Measurements from ENCODE around the gene KCNJ11. TPM values are rescaled to one million over a fixed set of nuclear protein-coding genes. Genes with fewer than 3 reads are reported as not detected.

Gene KCNJ11
- total and polyA plus RNA-seq, 2 of the 4 experiments (the other 2 are of a cell fraction): not detected

DNA sequence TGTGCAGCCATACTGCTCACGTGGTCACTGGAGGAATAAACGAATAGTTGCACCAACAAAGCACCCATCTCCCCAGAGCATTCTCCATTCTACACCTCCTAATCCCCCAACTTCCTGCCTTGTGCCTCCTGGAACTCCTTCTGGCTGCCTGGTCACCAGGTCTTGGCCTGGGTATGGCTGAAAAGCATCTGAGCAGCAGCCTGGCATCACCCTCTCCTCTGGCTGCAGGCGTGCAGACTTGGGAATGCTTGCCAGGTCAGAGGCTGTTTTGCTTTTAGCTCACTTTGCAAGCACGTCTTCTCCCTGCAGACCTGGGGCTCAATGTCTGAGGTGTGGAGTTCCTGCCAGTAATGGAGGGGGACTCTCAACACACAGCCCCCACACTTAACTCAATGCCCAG, 33.3 kb upstream of the KCNJ11 start:
- dilution Hi-C loops (cut with HindIII; ENCODE audit: low sequenced_read_pairs, unreplicated experiment): no loop called here

More for the DNA sequence above, 33.3 kb upstream of the KCNJ11 start:
- DNase-seq (no peak), ATAC-seq (ENCODE audit: low read depth) (no peak)
- H2BK120ac ChIP-seq (ENCODE audit: low read depth, low read length): no peak overlapping the region
- no peaks in the 10 kb centered on the region for H4K20me1 ChIP-seq (ENCODE audit: insufficient read depth, low read length)
- POLR2A ChIA-PET (ENCODE audit: unreplicated experiment): no interaction called here
- H2AFZ ChIP-seq (replicated peaks; ENCODE audit: low read length, poor library complexity): no peak overlapping the region
- H2AK9ac ChIP-seq (replicated peaks; ENCODE audit: low read depth, low read length, poor library complexity): no peak overlapping the region
- no peak overlapping the region for H3K27ac ChIP-seq (ENCODE audit: insufficient read depth, low read length)
- H3K4me2 ChIP-seq (ENCODE audit: low read depth, low read length): no peak overlapping the region
- no peak overlapping the region for H4K5ac ChIP-seq (ENCODE audit: low read depth, low read length)
- H3K4me1 ChIP-seq (ENCODE audit: control insufficient read depth, insufficient read depth, low read length): no peaks in the 10 kb centered on the region
- H4K91ac ChIP-seq (ENCODE audit: insufficient read depth, low read depth, low read length): no peak overlapping the region
- BruUV-seq (replicated peaks): no TSS peak
- no peak overlapping the region for H2BK15ac ChIP-seq (ENCODE audit: low read depth, low read length)
- TF ChIP-seq BHLHE40 (IDR thresholded peaks at IDR 0.05; ENCODE audit: low read depth, low read length) (no peak), CHD1 (IDR thresholded peaks at IDR 0.05; ENCODE audit: low read depth, low read length) (no peak), RAD21 (IDR thresholded peaks at IDR 0.05; ENCODE audit: low read length) (no peak), CEBPB (IDR thresholded peaks at IDR 0.05; ENCODE audit: low read depth, low read length) (no peak), FOS (IDR thresholded peaks at IDR 0.05; ENCODE audit: low read depth, low read length) (no peak), NFE2L2 (IDR thresholded peaks at IDR 0.05; ENCODE audit: low read depth, low read length) (no peak), MAZ (IDR thresholded peaks at IDR 0.05; ENCODE audit: borderline replicate concordance, low read depth, low read length) (no peak), MXI1 (IDR thresholded peaks at IDR 0.05; ENCODE audit: borderline replicate concordance, low read depth, low read length) (no peak), RFX5 (IDR thresholded peaks at IDR 0.05; ENCODE audit: low read depth, low read length) (no peak), RCOR1 (IDR thresholded peaks at IDR 0.05; ENCODE audit: insufficient replicate concordance, low read length) (no peak), MAFK (IDR thresholded peaks at IDR 0.05; ENCODE audit: low read depth, low read length) (no peak), SMC3 (IDR thresholded peaks at IDR 0.05; ENCODE audit: low read depth, low read length) (no peak), POLR2A (IDR thresholded peaks at IDR 0.05; ENCODE audit: low read depth, low read length) (no peak)
- TF ChIP-seq, protein P1, sequence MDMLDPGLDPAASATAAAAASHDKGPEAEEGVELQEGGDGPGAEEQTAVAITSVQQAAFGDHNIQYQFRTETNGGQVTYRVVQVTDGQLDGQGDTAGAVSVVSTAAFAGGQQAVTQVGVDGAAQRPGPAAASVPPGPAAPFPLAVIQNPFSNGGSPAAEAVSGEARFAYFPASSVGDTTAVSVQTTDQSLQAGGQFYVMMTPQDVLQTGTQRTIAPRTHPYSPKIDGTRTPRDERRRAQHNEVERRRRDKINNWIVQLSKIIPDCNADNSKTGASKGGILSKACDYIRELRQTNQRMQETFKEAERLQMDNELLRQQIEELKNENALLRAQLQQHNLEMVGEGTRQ (IDR thresholded peaks at IDR 0.05; ENCODE audit: low read depth, low read length): no peak
- TF ChIP-seq, protein P2, sequence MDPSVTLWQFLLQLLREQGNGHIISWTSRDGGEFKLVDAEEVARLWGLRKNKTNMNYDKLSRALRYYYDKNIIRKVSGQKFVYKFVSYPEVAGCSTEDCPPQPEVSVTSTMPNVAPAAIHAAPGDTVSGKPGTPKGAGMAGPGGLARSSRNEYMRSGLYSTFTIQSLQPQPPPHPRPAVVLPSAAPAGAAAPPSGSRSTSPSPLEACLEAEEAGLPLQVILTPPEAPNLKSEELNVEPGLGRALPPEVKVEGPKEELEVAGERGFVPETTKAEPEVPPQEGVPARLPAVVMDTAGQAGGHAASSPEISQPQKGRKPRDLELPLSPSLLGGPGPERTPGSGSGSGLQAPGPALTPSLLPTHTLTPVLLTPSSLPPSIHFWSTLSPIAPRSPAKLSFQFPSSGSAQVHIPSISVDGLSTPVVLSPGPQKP (IDR thresholded peaks at IDR 0.05; ENCODE audit: borderline replicate concordance, low read depth, low read length): no peak
- TF ChIP-seq, protein P3, sequence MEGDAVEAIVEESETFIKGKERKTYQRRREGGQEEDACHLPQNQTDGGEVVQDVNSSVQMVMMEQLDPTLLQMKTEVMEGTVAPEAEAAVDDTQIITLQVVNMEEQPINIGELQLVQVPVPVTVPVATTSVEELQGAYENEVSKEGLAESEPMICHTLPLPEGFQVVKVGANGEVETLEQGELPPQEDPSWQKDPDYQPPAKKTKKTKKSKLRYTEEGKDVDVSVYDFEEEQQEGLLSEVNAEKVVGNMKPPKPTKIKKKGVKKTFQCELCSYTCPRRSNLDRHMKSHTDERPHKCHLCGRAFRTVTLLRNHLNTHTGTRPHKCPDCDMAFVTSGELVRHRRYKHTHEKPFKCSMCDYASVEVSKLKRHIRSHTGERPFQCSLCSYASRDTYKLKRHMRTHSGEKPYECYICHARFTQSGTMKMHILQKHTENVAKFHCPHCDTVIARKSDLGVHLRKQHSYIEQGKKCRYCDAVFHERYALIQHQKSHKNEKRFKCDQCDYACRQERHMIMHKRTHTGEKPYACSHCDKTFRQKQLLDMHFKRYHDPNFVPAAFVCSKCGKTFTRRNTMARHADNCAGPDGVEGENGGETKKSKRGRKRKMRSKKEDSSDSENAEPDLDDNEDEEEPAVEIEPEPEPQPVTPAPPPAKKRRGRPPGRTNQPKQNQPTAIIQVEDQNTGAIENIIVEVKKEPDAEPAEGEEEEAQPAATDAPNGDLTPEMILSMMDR (conservative IDR thresholded peaks at IDR 0.05; ENCODE audit: low read depth, low read length): no peak
- H3K9me3 ChIP-seq (ENCODE audit: control insufficient read depth, insufficient read depth, low read length): no peaks in the 10 kb centered on the region
- in situ Hi-C loops (cut with MboI; ENCODE audit: low sequenced_read_pairs) (no loop called here), intact Hi-C loops (cut with micrococcal nuclease) (no loop called here)
- WGBS, 2 experiments (ENCODE audit: extremely low coverage in 2 of 2, insufficient read length in 1 of 2): no CpG with 5 or more reads among the region's 4 CpGs
- no peak overlapping the region for H3K56ac ChIP-seq (ENCODE audit: extremely low read depth, insufficient read depth, low read length)
- no peak overlapping the region for H2BK20ac ChIP-seq (ENCODE audit: low read depth, low read length)
- no peaks in the 10 kb centered on the region for H3K9me1 ChIP-seq (ENCODE audit: insufficient read depth, low read length)
- H3K4ac ChIP-seq (ENCODE audit: low read depth, low read length): no peak overlapping the region
- H2AK5ac ChIP-seq (ENCODE audit: low read depth, low read length): no peak overlapping the region
- H3K23ac ChIP-seq (ENCODE audit: low read depth, low read length): no peak overlapping the region
- no peak overlapping the region for H3K18ac ChIP-seq (ENCODE audit: low read depth, low read length)
- no peak overlapping the region for H4K8ac ChIP-seq (ENCODE audit: low read depth in 2 of 2, low read length in 2 of 2)
- H3K9ac ChIP-seq (ENCODE audit: low read depth, low read length): no peak overlapping the region
- H3K27me3 ChIP-seq (ENCODE audit: control insufficient read depth, insufficient read depth, low read length): peaks cover 6% of the 10 kb centered on the region
- CTCF ChIA-PET: no interaction called here
- H3K36me3 ChIP-seq (ENCODE audit: control insufficient read depth, insufficient read depth, low read length): no peaks in the 10 kb centered on the region
- H3K79me1 ChIP-seq (ENCODE audit: low read depth in 1 of 2, low read length in 2 of 2): no peaks in the 10 kb centered on the region
- no peak overlapping the region for H3K4me3 ChIP-seq (ENCODE audit: insufficient read depth, low read depth, low read length)
- H2BK5ac ChIP-seq (ENCODE audit: low read depth, low read length, poor library complexity, severe bottlenecking): no peak overlapping the region
- H3K14ac ChIP-seq (replicated peaks; ENCODE audit: low read depth, low read length): no peak overlapping the region
